Dermis microvascular lymphatic vessel endothelial cell (primary cell): ENCODE data around the gene ADGRE1. TPM values are rescaled to one million over a fixed set of nuclear protein-coding genes. Genes with fewer than 3 reads are reported as not detected.
A peak's percentile ranks its signal among the peaks of the same experiment; 100 is the strongest.
"Not testable (repeated sequence)": the region's sequence is repeated elsewhere in the genome, so short reads cannot be mapped to it uniquely, and the experiment has no call there.

ENCODE experiments used
- DNase-seq, 2 donors: peaks; one replicate each; pipeline versions ENCODE4 v3.0.0 to v3.0.0-alpha.2; 2010; ENCODE audit warnings: low read depth in 2 of 2
- total RNA-seq: library from RNA; depleted of rRNA; stranded (reverse); fragments of >200 nt; gene quantifications from 2 replicates; pipeline ENCODE4 v1.2.1, GENCODE V29; 2014

The ADGRE1 gene
- not detected in 2 replicates for total RNA-seq

GRCh38 chr19:6887316-6887715, at the start of gene ADGRE1:
Gene ADGRE1 (plus strand): TSS chr19:6887579. CDS start chr19:6887609, 30 bp downstream.
- no peak for DNase-seq

GRCh38 chr19:6838062-6838655, 49.2 kb upstream of the ADGRE1 start:
- DNase-seq: no peak

- DNase-seq: no peak
Measured at GRCh38 chr19:6842871-6843607, 44.3 kb upstream of the ADGRE1 start.

- DNase-seq: no peak
Measured at GRCh38 chr19:6847828-6848200, 39.6 kb upstream of the ADGRE1 start.

- DNase-seq: no peak
Measured at GRCh38 chr19:6848986-6849385, 38.4 kb upstream of the ADGRE1 start.

- DNase-seq: peak; percentile 66 to 69
Measured at GRCh38 chr19:6849876-6850275, 37.5 kb upstream of the ADGRE1 start.

GRCh38 chr19:6851359-6851758, 36.0 kb upstream of the ADGRE1 start:
- DNase-seq: no peak

GRCh38 chr19:6852001-6852400, 35.4 kb upstream of the ADGRE1 start:
- DNase-seq: no peak

GRCh38 chr19:6853868-6854267, 33.5 kb upstream of the ADGRE1 start:
- DNase-seq: no peak

- DNase-seq: no peak
Measured at GRCh38 chr19:6854758-6855157, 32.6 kb upstream of the ADGRE1 start.

GRCh38 chr19:6856749-6857372, 30.5 kb upstream of the ADGRE1 start:
- no peak for DNase-seq

GRCh38 chr19:6861683-6862286, 25.6 kb upstream of the ADGRE1 start:
- no peak for DNase-seq

- DNase-seq: peak; percentile 77 to 87
Measured at GRCh38 chr19:6862673-6863078, 24.7 kb upstream of the ADGRE1 start.

GRCh38 chr19:6864325-6864940, 22.9 kb upstream of the ADGRE1 start:
- no peak for DNase-seq

- DNase-seq: no peak
Measured at GRCh38 chr19:6865849-6866248, 21.5 kb upstream of the ADGRE1 start.

GRCh38 chr19:6866741-6867151, 20.6 kb upstream of the ADGRE1 start:
- no peak for DNase-seq

GRCh38 chr19:6868351-6868750, 19.0 kb upstream of the ADGRE1 start:
- no peak for DNase-seq

- not testable (repeated sequence) for DNase-seq
Measured at GRCh38 chr19:6869151-6869882, 18.1 kb upstream of the ADGRE1 start.

GRCh38 chr19:6873708-6874431, 13.5 kb upstream of the ADGRE1 start:
- DNase-seq: no peak

GRCh38 chr19:6875218-6875617, 12.2 kb upstream of the ADGRE1 start:
- DNase-seq: no peak

GRCh38 chr19:6876748-6877147, 10.6 kb upstream of the ADGRE1 start:
- DNase-seq: no peak
